HG03442 (cell line): ENCODE data around the gene NLRX1.
"Not testable (repeated sequence)": the region's sequence is repeated elsewhere in the genome, so short reads cannot be mapped to it uniquely, and the experiment has no call there.

ENCODE experiments used
- ATAC-seq: cut with Tn5 transposase; IDR thresholded peaks from one replicate; pipeline ENCODE4 v1.9.1; 2021; ENCODE audit warnings: mild to moderate bottlenecking, moderate library complexity; ENCODE audit not compliant: unreplicated experiment

Gene NLRX1

DNA sequence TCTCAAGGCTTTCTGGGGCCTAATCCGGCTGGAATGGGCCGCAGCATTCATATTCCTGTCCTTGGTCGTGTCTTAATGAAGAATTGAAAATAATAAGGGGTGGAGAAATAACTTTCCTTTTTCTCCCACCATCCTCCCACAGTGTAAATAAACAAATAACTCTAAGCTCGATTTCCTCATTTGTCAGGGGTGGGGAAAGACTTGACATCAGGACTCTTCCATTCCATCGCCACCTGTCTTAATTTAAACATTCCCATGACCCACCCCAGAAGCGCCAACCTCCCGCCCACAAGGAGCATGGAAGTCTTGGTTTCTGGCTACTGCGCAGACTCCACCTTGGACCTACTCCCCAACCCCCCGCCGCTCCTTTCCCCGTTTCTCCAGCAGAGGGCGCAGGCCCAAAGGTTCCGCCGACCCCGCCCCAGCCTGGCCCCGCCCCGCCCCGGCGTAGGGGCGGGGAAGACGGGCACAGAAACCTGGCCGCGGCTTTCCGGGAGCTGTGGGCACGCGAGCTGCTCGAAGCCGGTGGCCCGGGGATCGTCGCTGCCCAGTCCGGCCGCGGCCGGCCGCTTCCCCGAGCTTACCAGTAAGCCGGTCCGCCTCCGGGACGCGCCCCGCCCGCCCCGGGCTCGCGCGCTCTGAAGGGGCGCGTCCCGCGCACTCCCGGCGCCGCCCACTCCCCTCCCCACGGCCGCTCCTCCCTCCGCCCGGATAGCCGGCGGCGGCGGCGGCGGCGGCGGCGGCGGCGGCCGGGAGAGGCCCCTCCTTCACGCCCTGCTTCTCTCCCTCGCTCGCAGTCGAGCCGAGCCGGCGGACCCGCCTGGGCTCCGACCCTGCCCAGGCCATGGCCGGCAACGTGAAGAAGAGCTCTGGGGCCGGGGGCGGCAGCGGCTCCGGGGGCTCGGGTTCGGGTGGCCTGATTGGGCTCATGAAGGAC lies 37.3 kb downstream of the NLRX1 start, which contains the start of gene CBL:
TSS of gene CBL (plus strand) at position 766 of the 937 bp plus-strand sequence. CDS start at position 845, 79 bp downstream.
- ATAC-seq: peak; percentile 79

DNA sequence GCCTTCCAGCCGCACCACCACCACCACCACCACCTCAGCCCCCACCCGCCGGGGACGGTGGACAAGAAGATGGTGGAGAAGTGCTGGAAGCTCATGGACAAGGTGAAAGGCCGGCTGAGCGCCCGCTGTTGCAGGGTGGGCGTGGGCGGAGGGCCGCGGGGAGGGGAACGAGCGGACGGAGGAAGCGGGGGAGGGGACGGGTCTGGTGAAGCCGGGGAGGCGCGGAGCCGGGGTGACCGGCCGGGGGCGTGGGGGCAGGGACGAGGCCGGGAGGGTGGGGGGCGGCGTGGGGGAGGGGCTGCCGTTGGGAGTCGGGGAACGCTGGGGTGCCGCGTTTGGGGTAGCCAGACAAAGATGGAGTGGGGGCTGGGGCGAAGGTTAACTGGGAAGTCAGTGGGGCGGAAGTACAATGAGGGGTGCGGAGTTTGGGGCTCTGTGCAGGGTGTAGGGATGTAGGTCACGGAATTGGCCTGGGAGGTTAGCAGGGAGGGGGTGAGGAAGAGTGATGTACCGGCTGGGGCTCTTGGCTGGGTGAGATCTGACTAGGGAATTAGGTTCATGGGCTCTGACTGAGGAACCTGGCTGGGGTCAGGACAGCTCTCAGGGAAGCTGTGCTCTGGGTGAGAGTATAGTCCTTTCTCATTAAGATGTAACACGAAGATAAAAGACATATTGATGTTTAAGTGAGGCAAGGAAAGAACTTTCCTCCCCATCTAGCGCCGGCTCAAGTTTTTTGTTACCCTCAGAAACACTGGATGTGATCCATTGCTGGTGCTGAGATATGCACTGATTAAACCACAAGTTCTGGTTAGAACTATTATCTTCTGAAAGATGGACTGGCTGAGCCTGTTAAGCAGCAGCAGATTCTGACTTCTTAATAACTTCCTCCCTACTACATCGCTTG lies 38.2 kb downstream of the NLRX1 start:
- ATAC-seq: peak; percentile 15

- ATAC-seq: no peak
Measured at GRCh38 chr11:119207415-119207960, 39.0 kb downstream of the NLRX1 start.

GRCh38 chr11:119209186-119209585 lies 40.7 kb downstream of the NLRX1 start:
- ATAC-seq: no peak

- no peak for ATAC-seq
Measured at GRCh38 chr11:119210050-119210449, 41.5 kb downstream of the NLRX1 start.

GRCh38 chr11:119218141-119218878 lies 49.8 kb downstream of the NLRX1 start:
- no peak for ATAC-seq

DNA sequence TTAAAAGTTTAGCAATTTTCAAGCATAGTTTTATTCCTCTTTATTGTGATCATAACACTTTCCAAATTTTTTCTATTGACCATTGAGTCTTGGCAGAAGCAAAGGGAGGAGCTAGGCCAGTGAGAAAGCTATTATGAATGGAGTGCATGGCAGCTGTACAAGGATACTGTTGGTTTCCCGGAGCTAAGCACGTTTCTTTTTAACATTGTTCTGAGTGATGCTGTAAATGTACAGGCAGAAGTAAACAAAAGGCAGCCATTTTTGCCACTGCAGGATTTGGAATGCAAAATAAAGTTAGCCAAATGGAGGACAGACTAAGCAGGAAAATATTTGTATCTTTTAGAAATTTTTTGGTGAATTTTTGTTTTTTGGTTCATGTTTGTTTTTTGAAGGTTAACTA lies 53.8 kb downstream of the NLRX1 start:
- no peak for ATAC-seq

DNA sequence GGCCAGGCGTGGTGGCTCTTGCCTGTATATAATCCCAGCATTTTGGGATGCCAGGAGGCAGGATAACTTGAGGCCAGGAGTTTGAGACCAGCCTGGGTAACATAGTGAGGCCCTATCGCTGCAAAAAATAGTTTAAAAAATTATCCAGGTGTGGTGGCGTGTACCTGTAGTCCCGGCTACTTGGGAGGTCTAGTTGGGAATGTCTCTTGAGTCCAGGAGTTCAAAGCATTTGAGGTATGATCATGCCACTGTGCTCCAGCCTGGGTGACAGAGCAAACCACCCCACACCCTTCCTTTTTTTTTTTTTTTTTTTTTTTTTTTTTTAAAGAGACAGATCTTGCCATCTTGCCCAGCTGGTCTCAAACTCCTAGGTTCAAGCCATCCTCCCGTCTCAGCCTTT lies 54.4 kb downstream of the NLRX1 start:
- ATAC-seq: no peak

DNA sequence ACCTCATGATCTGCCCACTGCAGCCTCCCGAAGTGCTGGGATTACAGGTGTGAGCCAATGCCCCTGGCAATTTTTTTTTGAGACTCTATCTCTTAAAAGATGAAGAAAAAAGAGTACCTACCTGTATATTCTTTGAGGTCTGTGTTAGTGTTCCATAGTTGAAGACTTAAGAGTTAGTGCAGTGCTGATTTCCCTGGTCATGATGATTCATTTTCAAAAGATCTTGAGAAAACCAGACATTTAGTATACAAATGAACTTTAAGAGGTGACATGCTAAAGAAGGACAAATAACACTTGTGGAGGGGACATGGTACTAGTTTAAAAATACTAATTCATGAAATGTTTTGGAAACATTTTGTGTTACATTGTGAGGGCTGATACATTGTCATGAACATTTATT lies 55.3 kb downstream of the NLRX1 start:
- no peak for ATAC-seq

GRCh38 chr11:119228535-119229287 lies 60.2 kb downstream of the NLRX1 start:
- ATAC-seq: not testable (repeated sequence)

DNA sequence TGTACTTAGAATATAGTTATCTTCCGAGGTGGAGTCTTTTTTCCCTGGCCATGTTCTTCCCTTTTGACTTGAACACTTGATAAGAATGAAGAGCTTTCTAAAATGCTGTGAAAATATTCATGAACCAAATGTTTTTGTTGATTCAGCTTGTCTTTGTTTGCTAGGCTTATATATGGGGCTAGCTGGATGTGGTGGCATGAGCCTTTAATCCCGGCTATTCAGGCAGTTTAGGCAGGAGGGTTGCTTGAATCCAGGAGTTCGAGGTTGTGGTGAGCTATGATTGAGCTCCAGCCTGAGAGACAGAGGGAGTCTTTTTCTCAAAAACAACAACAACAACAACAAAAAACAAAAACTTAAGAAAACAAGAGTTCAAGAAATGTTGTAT lies 60.8 kb downstream of the NLRX1 start:
- no peak for ATAC-seq

GRCh38 chr11:119229741-119230140 lies 61.2 kb downstream of the NLRX1 start:
- ATAC-seq: no peak
